GM18867 (cell line): ENCODE measurements around the gene OBSCN.

Source experiments
- ATAC-seq: cut with Tn5 transposase; IDR thresholded peaks from one replicate; pipeline ENCODE4 v1.9.1; 2021; ENCODE audit warnings: mild to moderate bottlenecking, moderate library complexity; ENCODE audit not compliant: unreplicated experiment

The OBSCN gene

DNA sequence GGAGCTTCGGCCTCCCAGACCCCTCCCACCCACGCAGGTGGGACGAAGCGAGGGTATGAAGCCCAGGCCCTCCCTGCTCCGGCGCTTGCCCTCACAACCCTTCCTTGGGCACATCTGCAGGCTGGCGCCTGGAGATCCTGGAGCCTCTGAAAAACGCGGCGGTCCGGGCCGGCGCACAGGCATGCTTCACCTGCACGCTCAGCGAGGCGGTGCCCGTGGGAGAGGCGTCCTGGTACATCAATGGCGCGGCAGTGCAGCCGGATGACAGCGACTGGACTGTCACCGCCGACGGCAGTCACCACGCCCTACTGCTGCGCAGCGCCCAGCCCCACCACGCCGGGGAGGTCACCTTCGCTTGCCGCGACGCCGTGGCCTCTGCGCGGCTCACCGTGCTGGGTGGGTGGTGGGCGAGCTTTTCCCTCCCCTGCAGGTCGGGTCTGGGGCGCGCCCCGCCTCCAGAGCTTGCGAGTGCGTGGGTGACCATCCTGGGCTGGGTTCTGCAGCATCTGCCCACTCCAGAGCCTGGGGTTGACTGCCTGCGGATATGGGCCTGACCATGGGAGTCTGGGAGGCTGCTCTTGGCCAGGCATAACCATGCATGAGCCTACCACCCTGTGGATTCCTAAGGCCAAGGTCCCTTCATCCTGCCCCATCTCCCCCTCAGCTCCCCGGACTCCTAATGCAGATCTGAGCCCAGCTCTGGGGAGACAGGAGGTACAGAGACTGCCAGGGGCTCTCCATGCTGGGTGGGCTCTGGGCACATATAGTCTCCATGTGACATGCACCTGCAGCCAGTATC, 108.9 kb downstream of the OBSCN start:
- no peak for ATAC-seq

GRCh38 chr1:228317411-228317828, 109.6 kb downstream of the OBSCN start:
- ATAC-seq, result no peak

DNA sequence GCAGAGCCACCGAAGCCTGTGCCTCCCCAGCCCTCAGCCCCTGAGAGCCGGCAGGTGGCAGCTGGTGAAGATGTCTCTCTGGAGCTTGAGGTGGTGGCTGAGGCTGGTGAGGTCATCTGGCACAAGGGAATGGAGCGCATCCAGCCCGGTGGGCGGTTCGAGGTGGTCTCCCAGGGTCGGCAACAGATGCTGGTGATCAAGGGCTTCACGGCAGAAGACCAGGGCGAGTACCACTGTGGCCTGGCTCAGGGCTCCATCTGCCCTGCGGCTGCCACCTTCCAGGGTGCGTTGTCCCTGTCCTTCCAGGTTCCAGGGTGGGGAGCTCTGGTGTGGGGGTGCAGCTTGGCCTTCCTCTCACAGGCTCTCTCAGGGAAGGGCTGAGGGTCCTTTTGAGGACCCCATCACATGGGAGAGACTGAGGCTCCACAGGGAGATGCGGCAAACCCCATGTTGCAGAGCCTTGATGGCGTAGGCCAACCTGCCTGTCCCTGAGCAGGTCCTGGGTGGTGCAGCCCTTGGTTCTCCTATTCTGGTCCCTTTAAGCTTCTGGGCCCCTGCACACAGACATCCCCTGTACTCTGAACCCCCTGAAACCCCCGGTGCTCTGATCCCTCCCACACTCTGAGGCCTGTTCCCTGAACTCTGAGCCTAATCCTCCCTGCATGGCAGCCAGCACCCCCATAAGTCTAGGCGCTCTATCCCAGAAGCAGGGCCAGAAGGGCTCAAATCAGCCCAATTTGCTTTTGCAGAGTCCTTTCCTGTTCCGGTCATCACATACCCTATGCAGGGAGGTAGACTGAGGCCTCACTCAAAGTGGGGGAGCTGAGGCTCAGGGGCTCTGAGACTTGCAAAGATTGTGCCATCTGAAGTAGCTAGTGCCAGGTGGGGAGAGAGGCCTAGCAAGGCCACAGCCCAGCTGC, 110.3 kb downstream of the OBSCN start:
- ATAC-seq, result no peak

DNA sequence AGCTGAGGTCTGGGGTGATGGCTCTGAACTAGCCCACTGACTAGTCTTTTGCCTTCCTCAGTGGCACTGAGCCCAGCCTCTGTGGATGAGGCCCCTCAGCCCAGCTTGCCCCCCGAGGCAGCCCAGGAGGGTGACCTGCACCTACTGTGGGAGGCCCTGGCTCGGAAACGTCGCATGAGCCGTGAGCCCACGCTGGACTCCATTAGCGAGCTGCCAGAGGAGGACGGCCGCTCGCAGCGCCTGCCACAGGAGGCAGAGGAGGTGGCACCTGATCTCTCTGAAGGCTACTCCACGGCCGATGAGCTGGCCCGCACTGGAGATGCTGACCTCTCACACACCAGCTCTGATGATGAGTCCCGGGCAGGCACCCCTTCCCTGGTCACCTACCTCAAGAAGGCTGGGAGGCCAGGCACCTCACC, 111.0 kb downstream of the OBSCN start:
- ATAC-seq, result no peak

DNA sequence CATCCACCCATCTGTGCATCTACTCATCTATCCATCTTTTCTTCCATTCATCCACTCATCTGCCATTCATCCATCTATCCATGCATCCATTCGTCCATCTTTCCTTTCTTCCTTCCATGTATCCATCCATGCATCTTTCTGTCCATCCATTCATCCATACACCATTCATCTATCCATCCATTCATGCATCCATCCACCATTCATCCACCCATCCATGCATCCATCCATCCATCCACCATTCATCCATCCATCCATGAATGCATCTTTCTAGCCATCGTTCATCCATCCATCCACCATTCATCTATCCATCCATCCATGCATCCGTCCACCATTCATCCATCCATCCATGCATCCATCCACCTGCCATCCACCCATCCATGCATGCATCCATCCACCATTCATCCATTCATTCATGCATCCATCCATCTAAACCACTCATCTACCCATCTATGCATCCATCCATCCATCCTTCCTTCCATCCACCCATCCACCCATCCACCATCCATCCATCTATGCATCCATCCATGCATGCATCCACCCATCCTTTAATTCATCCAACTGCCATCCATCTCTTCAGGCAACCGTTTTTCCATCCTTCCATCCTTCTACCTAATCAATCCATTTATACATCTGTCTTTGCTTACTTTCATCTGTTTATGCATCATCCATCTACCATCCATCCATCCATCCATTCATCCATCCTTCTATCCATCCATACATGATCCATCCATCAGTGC, 111.7 kb downstream of the OBSCN start:
- ATAC-seq, result no peak

DNA sequence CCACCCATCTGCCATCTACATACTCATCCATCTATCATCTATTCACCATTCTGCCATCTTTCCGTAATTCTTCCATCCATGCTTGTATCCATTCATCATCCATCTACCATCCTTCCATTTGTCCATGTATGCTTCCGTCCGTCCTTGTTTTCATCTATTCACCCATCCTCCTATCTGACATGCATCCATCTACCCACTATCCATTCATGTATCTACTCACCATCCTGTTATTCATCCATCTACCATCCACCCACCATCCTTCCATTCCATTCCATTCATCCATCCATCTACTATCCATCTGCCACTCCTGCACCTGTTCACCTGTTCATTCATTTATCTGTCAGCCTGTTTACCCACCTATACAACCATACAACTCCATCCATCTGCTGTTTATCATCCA, 112.5 kb downstream of the OBSCN start:
- ATAC-seq, result no peak

DNA sequence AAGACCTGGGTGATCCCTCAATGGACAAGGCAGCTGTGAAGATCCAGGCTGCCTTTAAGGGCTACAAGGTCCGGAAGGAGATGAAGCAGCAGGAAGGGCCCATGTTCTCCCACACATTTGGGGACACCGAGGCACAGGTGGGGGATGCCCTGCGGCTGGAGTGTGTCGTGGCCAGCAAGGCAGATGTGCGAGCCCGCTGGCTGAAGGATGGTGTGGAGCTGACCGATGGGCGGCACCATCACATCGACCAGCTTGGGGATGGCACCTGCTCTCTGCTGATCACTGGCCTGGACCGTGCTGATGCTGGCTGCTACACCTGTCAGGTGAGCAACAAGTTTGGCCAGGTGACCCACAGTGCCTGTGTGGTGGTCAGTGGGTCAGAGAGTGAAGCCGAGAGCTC, 113.6 kb downstream of the OBSCN start:
- ATAC-seq, result no peak

GRCh38 chr1:228321895-228322294, 114.1 kb downstream of the OBSCN start:
- no peak for ATAC-seq

- no peak for ATAC-seq
Observed at GRCh38 chr1:228323401-228323800, 115.6 kb downstream of the OBSCN start.

- ATAC-seq, result no peak
Observed at GRCh38 chr1:228325267-228325666, 117.4 kb downstream of the OBSCN start.

- no peak for ATAC-seq
Observed at GRCh38 chr1:228329887-228330286, 122.0 kb downstream of the OBSCN start.

- no peak for ATAC-seq
Observed at GRCh38 chr1:228332797-228333738, 125.2 kb downstream of the OBSCN start.

- ATAC-seq, result no peak
Observed at GRCh38 chr1:228333739-228334115, 125.9 kb downstream of the OBSCN start.

DNA sequence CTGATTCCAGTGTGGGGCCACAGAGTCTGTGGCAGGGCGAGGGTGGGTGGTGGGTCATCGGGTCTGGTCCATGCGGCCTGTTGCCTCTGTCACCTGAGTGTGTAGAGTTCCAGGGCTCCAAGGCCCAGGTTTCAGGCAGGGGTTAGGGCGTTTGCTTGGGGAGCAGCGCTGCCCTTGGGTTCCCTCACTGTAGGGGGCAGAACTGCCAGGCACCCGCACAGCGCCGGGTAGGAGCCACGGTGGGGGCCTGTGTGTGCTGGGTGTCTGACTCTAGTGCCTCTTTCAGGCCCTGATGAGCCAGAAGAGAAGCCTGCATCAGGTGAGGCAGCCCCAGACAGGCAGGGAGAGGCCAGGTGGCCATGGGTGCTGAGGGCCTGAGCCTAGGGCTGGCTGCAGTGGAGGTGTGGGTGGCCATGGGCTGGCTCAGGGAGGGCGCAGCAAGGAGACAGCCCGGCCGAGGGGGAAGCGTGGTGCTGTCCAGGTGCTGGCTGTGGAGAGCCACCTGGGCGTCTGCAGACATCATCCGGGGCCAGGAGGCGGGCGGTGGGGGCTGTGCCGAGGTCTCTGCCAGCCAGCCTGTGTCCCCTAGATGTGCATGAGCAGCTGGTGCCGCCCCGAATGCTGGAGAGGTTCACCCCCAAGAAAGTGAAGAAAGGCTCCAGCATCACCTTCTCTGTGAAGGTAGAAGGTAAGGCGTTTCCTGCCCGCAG, 126.5 kb downstream of the OBSCN start:
- ATAC-seq, result no peak

DNA sequence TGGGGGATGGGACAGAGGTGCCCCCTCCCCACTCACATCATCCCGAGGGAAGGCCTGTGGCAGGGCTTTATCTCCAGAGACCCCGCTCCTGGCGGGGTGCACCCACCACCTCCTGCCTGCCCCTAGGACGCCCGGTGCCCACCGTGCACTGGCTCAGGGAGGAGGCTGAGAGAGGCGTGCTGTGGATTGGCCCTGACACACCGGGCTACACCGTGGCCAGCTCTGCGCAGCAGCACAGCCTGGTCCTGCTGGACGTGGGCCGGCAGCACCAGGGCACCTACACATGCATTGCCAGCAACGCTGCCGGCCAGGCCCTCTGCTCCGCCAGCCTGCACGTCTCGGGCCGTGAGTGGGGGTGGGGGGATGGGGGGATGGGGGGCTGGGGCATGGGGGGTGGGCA, 127.1 kb downstream of the OBSCN start:
- no peak for ATAC-seq

DNA sequence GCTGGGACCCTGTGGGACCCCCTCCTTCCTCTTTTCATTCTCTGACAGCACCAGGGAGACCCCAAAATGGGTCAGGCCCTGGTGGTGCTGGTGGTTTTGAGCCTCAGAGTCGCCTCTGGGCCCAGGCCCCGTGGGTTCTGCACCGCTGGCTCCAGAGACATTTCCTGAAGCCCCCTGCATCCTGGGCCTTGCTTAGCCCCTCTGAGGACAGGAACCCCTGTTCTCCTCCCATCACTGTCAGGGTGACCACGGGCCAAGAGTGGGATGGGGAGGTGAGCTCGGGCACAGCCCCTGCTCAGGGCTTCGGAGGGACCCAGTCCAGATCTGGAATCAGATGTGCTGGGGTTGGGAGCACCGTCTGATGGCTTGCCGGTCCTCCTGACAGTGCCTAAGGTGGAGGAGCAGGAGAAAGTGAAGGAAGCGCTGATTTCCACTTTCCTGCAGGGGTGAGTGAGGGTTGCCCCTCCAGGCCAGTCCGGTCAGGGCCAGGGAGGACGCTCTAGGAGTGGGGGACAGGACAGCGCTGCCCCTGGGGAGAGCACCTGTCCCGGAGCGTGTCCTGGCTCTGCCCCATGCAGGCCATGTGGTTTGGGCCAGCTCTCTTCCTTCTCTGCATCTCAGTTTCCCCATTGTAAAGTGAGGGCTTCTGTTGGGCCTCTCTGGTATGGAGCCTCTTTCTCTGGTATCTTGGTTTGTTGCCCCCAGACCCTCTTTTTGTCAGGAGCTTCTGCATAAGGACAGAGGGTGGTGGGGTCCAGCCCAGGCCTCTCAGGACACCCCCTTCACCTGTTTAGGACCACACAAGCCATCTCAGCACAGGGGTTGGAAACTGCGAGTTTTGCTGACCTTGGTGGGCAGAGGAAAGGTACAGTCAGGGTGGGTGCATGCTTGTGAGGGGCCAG, 127.8 kb downstream of the OBSCN start:
- ATAC-seq, result no peak

DNA sequence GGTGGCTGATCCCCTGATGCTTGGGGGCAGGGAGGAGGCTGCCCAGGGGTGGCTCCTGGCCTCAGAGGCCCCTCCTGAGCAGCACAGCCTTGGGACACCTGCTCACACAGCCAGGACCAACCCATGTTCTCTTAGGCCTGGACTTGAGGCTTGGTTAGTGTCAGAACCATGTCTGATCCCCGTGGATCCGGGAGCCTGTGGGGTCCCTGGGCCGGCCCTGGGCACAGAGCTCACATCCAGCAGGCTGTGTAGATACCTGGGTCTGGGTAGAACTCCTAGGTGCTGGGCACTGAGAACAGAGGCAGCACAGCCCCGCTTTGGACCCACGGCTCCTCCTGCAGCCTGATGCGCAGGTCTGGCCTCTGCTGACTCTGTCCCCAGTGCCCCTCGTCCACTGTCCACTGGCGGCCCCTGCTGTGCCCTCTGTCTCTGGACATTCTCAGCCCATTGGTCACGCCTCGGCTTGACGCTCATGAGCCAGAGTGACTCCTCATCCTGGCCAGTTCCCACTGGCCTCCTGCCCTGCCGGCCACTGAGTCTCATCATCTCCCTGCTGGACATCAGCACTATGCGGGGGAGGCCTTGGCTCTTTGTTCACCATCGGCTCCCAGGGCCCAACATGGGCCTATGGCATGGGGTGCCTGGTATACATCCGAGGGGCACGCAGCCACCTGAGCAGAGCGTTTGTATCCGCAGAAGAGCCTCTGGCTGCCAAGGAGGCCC, 128.6 kb downstream of the OBSCN start:
- no peak for ATAC-seq

DNA sequence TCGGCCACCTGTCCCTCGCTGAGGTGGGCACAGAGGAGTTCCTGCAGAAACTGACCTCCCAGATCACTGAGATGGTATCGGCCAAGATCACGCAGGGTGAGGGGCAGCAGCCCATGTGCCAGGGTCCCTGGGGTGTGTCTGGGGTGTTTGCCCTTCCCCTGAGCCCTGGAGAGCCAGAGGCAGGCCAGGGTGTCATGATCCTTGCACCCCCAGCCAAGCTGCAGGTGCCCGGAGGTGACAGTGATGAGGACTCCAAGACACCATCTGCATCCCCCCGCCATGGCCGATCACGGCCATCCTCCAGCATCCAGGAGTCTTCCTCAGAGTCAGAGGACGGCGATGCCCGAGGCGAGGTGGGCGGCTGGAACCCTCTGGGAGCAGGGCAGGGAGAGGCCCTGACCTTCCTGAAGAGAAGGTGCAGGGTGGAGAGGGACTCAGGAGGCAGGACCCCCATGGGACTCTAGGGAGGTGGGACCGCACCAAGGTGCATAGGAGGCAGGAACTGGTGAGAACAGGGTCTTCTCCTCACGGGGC, 129.3 kb downstream of the OBSCN start:
- ATAC-seq, result no peak
